GM15510 (cell line): ENCODE measurements around the gene ROR1.

Experiments used
- POLR2A ChIP-seq: IDR thresholded peaks from 3 replicates; pipeline ENCODE4 v1.6.1; 2011; ENCODE audit warnings: borderline replicate concordance; ENCODE audit not compliant: insufficient read length; ENCODE audit errors: extremely low read depth

ROR1 gene

DNA sequence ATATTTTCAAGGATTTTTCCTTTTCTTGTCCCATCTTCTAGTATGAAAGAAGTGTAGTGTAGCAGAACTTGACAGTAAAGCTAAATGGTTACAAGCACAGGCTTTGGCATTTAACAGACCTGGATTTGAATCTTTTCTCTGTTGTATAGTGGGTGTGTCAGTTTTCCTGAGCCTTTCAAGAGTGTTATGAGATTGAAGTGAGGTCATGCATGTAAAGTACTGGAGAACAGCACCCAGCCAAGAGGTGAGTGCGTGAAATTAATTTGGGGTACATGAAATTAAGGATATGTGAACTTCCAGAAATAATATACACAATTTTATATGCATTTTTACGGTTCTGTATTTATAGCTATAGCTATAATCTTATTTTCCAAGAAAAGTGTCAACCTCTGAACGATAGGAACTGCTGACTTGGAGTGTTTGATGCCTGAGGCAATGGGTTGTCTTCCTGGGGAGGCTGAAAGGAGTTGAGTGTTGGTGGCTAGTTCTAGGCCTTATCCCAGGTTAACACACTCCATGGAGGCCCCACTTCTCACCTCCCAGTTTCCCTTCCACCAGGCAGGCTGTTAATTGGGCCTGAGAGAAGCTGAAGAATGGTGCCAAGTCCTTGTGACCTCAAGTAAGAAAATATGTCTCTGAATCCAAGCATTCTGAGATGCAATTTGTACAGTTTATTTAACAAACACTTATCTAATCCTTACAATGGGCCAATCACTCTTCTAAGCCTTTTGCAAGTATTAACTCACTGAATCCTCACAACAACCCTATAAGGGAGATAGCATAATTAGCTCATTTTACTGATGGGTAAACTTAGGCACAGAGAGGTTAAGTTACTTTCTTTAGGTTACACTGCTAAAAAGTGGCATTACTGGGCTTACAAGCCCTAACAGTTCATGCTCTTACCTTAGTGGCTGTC, 4.4 kb downstream of the ROR1 start:
- no peak for TF ChIP-seq POLR2A

DNA sequence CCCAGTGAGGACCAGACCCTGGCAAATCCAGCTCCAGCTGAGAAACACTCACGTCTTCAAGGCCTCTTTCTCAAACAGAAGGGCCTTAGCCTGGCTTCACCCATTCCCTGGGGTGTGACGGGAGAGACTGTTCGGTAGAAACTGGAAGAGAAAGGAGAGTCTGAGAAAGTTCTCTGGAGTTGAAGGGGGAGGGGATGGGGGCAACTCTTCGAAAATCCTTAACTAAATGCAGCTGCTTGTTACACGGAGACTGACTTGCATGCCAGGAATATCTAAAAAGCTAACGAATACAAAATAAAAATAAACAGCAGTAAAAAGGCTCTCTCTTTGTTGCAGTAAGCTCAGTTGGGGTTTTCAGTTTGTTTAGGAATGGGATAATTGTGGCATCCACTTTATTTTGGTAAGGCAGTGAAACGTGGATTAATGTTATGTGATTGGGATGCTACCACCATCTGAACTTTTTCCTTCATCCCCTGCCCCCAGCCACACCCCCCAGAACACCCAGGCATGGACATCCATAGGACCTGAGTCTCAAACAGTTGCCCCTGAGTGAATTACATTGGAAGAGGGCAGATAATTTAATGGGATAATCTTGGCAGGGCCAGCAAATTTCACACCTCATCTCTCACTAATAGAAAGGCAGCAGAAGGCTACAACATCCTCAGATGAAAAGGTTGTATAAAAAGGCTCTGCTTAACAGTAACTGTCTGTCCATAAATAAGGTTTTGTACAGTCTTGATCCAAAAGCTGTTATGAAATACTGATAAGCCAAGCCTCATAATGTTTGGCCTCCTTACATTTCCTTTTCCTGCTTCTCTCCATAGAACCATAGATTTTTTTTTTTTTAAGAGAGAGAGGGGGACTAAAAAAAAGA, 5.8 kb downstream of the ROR1 start:
- no peak for TF ChIP-seq POLR2A

DNA sequence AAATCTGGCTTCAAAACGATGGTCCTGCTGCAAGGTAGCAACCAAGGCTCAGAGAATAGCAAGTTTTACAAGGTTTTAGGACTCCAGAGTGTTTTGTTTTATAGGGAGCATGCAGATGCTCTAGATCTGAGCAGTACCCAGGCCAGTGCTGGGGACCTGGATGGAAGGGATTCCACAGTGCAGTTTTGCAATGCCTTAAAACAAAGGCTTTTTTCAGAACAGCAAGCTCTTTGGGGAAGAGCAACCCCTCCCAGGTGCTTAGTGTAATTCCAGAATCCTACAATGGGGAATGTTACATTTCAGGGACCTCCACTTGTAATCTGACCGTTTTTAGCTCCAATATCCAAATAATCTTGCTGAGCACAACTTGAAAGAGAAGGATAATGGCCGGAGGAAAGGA, 6.7 kb downstream of the ROR1 start:
- TF ChIP-seq POLR2A: no peak

DNA sequence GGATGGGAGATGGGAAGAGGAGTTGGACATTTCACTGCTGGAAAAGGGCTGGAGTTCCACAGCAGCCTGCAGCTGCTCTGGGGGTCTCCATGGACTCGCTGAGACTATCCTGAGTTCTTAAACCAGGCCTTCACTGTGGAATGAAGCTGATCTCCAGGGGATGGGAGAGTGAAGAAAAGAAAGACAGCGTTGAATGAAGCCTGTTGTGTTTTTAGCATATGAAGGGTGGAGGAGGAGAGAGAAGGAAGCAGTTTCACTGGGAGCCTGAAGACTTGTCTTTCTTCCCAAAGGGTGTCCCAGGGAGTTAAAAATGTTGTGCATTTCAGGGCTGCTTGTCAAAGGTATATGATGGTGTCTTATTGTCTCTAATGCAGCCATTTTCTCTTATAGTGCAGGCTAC, 9.2 kb downstream of the ROR1 start:
- TF ChIP-seq POLR2A: no peak

DNA sequence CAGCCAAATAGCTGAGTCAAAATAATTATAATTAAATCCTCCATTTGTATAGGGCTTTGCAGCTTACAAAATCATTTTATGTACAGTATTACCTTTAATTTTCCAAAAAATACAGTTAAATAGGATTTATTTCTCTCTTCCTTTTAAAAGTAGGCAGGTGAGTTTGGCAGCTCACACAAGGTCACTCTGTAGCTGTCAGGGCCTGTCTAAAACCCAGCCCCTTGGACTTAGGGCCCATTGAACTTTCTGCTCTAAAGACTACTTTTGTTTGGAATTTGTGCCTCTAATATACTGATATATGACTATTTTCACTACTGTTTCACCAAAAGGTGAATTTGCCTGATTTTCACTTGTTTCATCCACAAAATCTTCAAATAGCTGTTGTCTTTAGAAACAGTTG, 10.3 kb downstream of the ROR1 start:
- no peak for TF ChIP-seq POLR2A

DNA sequence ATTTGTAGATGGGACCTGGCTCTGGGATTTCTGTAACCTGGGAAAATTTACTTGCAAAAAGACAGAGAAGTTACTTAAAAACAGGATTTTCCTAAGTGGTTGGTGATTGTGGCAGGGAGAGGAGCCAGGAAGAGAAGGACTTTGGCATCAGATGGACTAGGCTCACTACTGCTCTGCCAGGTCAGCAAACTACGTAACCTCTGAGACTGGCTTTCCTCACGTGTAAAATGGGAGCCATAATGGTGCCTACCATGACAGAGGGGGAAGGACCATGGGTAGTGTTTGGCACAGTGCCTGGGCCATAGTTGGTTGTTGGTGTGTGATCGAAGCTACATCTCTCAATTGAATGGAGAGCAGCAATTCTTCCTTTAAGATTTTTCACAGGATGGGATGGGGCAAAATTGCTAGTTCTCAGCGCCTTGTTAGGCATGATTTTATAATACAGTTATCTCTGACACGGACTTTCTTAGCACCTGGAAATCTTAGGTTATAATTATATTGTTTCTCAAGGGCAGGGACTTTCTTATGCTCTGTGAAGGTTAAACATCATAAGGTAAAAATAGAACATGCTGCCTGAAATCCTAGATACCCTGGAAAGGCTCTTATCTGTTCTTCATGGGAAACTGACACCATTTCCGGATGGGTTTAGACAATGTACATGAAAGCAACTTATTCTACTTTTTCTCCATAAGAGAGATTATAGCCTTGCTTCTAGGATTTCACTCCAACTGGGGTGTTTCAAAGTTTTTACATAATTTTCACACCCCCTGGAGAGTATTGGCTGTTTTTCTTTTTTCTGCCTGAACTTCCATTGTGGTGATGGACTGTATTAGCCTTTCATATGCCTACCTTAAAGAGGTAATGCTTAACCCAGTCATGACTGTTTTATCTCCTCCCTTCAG, 10.9 kb downstream of the ROR1 start:
- TF ChIP-seq POLR2A: no peak

DNA sequence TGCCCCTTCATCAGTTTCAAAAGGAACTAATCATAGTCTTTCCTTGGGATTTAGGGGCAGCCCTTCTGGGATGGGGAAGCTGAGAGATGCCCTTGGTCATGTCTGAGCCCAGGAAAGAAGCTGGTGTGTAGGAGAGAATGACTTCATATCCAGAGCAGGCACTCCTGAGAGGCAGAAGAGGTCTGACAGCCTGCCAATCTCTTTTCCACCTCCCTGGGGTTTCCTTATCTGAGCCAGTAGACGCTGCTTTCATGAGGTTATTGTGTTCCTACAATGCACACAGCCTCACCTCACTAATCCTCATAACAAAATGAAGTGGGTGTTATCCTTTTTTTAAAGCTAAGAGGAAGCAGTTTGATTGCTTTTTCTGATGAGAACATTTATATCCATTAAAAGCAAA, 14.1 kb downstream of the ROR1 start:
- no peak for TF ChIP-seq POLR2A

DNA sequence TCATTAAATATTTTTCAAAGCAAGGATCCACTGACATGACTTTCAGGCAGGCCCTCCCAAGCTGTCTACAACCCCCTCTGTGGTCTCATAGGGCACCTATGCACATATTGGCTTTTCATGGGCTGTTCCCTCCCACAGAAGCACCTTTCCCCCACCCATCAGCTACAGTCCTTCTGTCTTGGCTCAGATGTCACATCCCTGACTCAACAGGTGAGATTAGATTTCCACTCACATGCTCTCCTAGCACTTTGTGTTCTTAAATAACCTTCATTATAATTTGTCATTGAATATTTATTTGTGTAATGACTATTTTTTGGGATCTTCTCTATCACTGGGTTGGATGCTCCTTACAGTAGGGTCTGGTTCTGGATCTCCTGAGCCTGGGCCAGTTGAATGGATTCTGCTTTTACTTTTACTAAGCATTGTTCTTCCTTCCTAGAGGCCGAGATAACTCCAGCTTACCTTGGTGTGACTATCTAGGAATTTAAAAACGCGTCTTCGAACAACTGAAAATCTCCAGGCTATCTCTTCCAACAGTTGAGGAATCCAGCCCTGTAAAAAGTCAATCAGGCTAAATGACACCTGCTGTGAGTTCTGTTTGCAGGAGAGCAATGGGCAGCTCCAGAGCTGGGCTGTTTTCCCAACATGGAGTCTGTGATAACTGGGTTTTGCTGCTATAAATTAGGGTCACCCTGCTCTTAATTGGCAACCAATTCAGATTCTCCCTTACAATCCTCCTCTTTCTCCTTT, 16.2 kb downstream of the ROR1 start:
- no peak for TF ChIP-seq POLR2A

DNA sequence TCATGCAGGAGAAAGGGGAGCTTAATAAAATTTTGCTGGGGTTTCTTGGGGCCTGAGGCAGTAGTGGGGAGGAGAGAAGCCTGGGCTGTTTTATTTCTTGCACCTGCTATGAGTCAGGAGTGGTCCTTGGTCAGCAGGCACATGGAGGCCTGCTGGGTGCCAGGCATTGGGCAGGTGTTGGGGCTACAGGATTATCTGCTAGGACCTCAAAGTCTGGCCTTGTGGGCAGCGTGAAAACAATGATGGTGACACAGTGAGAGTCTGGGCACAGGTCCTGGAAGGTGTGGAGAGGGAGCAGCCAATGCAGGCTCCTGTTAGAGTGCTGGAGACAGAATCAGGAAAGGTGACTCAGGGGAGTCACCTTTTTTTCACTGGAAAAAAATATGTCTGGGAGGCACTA, 17.2 kb downstream of the ROR1 start:
- no peak for TF ChIP-seq POLR2A

DNA sequence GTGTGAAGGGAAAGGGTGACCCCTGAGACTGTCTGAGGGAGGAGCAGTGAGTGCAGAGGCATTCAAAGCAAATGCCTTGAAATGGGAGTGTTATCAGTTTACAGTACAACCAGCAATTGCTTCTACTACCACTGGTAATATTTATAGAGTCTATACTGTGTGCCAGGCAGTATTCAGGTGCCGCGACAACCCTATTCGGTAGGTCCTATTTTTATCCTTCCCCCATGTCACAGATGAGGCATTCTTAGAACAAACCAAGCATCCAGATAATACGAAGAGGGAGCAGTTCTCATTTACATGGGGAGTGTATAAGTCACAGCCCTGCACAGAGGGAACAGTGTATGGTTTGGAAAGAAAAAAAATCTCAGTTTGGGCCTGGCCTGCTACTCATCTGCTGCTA, 18.3 kb downstream of the ROR1 start:
- TF ChIP-seq POLR2A: no peak

DNA sequence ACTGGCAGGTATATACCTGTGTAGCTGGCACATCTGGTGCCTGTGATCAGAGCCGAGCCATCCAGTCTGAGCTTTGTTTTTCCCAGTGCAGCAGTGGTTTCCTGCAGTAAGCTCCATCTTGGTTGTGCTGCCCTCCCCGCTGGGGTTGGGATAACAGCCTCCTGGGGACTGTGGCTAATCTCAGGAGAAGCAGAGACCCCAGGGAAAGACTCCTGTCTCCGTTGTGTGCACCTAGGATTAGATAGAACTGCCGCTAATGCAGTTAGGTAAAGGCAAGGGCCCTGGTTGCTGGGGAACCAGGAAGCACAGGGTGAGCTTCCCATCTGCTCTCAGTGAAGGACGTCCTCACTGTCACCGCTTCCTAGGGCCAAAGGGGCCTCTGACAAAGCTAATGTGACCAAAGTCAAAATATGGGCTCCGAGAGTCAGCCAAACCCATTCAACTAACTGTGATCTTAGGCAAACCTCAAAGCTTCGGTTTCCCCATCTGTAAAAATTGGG, 20.0 kb downstream of the ROR1 start:
- TF ChIP-seq POLR2A: no peak

DNA sequence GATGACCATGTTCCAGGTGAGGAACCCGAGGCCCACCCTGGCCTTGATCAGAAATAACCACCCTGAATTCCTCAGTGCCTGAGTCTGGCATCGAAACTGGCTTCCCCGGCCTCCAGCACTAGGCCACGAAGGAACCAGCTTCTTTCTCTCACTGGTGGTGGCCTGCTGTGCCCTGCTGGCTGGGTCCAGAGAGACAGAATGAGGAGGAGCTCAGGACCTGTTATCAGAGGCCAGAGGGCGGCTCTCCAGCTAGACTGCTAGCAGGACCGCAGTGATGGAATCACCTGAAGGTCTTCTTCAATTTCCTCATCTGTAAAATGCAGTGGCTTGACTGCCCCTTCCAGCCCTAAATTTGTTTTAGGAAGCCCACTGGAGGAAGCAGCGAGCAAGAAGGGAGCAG, 20.5 kb downstream of the ROR1 start:
- TF ChIP-seq POLR2A: no peak

DNA sequence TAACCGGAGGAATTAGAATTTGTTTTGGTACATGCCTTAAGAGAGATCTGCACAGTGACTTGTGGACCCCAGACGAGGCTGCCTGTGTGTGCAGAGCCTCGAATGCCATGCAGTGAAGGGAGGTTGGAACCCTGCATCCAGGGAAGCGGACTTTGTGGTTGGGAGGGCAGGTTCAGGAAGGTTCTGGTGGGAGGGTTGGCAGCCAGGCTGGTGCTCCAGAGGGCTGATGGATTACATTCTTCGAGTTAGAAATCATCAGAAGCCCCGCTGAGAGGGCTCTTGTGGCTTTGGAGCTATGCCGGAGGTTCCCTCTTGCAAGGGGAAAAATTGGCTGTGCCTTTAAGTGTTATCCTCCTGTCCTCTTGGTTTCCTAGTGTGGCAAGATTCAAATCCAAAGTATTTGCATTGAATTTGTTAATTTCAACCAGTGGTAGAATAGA, 21.1 kb downstream of the ROR1 start:
- no peak for TF ChIP-seq POLR2A

DNA sequence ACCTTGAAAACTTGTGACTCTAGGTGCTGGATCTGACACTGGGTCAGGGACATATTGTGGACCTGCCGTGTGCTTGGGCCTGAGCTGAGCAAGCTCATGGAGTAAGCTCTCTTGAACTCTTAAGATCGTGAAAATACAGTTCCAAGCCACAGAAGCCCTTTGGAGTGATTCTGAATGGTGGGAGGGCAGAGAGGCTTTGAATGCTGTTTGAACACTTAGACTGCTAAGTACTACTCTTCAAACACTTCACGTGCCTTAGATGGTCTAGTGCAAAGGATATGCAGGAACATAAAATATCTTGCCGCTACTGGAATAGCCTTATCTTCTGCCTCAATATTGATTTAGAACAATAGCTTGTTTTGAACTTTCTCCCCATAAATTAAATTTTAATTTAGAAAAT, 21.6 kb downstream of the ROR1 start:
- TF ChIP-seq POLR2A: no peak
